GM21381 (cell line): Measurements from ENCODE around the gene ST3GAL3.

Experiments
- ATAC-seq: cut with Tn5 transposase; IDR thresholded peaks from one replicate; pipeline ENCODE4 v1.9.1; 2021; ENCODE audit warnings: mild to moderate bottlenecking, moderate library complexity; ENCODE audit not compliant: unreplicated experiment

ST3GAL3 gene, protein sequence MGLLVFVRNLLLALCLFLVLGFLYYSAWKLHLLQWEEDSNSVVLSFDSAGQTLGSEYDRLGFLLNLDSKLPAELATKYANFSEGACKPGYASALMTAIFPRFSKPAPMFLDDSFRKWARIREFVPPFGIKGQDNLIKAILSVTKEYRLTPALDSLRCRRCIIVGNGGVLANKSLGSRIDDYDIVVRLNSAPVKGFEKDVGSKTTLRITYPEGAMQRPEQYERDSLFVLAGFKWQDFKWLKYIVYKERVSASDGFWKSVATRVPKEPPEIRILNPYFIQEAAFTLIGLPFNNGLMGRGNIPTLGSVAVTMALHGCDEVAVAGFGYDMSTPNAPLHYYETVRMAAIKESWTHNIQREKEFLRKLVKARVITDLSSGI

DNA sequence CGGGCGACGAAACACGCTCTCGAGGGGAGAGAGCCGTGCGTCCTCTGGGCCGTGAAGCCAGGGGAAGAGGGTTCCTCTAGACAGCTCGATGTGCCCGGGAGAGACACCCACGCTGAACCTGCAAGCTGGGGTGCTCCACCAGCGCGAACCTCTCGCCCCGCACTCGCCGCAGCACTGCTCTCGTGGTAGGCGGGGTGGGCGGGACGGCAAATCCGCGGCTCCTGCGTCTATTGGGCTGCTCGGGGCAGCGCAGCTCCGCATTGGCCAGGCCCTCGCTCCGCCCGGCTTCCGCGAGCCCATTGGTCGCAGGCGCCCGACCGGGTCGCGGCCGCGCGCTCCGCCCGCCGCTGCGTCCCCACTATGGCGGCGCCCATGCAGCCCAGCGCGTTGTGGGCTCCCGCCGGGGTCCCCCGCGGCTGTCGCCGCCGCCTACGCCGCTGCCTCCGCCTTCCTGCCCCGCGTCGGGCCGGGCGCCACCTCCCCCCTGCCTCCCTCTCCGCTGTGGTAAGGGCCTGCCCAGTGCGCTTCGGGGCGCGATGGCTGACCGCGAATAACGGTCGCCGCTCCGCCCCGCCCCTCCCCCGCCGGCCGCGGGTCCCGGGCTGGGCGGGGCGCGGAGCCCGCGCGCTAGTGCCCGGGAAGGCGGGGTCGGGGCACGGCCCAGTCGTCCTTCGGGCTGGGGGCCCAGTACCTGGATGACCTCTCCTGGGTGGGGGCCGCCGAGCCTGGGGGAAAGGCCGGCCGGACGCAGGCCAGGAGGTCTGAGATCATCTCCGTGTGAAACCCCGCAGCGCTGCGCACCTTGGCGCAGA, at the start of gene ST3GAL3:
TSS of gene ST3GAL3 (plus strand) at position 347 of the 812 bp plus-strand sequence. CDS start 28,727 bp downstream, outside the sequence.
- peak; percentile 93 for ATAC-seq

DNA sequence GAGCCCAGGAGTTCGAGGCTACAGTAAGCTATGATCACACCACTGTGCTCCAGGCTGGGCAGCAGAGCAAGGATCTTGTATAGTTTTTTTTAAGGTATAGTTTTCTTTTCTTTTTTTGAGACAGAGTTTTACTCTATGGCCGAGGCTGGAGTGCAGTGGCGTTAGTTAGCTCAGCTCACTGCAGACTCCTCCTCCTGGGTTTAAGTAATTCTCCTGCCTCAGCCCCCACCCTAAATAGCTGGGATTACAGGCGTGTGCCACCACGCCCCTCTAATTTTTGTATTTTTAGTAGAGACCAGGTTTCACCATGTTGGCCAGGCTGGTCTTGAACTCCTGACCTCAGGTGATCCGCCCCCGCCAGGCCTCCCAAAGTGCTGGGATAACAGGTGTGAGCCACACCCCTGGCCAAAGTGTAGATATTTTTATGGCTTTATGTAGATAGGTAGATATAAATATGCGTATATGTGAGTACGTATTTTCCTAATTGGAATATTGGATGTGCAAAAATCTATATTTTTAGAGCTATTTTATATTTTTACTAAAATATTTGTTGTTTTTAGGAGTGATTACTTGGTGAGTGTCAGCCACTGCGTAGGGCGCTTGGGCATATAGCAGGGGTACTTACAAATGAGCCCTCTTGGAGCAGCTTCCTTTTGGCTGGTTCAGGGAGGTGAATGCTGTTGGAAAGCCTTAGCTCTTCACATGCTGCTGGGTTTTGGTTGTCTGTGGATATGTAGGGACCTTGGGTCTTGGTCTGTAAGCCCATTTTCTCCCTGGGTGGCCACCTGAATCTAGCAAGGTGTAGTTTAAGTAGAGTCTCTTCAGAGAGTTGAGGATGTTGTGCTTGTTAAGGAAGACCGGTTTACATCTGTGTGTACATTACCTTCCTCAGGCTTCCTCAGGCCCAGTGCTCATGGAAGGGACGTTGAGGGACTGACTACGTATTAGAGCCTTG, 47.8 kb upstream of the ST3GAL3 start:
- ATAC-seq = no peak

DNA sequence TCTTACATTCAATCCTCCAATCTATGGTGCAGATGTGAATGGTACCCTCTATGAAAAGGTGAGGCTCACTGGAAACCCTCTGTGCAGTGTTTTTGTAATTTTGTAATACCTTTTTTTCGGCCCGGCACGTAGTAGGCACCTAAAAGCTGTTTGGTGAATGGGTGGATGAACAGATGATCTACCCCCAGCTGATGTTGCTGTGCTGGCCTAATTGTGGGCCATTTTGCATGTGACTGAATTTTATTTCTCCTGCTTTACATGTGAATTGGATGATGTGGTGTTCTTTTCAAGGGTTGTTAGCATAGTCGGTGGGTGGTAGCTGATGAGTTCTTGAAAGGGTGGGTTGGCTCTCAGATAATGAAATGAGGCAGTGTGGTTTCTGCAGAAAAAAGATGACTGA, 47.0 kb upstream of the ST3GAL3 start:
- no peak for ATAC-seq

DNA sequence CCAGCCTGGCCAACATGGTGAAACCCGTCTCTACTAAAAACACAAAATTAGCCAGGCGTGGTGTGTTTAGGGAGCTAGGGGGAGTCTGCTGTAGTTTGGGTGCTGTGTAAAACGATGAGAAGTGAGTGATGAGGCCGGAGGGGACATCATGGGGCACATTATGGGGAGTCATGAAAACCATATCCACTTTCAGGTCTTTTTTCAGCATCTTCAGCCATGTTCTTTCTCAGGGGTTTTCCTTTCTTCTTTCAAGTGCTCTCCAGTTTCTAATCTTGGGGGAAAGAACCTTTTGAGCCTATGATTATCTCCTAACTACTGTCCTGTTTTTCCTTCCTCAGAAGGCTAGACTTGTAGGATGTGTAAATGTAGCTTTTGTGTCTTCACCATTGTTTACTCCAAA, 43.0 kb upstream of the ST3GAL3 start:
- ATAC-seq = no peak

DNA sequence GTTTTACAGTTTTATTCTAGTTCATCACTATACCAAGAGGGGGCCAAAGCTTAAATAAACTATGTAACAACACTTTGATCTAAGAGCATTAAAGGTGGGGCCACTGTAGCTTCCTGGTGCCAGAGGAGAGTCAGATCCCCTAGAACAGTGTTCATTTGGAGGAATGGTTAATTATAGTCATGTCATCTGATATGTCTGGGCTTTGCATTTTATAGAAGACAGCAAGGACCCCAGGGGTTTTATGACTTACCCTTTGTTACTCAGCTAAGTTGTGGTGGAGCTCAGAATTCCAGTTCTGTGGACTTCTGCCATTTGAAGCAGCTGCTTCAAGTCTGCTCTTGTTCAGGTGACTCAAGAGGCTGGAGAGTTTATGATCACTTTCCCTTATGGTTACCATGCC, 40.7 kb upstream of the ST3GAL3 start:
- ATAC-seq = no peak

DNA sequence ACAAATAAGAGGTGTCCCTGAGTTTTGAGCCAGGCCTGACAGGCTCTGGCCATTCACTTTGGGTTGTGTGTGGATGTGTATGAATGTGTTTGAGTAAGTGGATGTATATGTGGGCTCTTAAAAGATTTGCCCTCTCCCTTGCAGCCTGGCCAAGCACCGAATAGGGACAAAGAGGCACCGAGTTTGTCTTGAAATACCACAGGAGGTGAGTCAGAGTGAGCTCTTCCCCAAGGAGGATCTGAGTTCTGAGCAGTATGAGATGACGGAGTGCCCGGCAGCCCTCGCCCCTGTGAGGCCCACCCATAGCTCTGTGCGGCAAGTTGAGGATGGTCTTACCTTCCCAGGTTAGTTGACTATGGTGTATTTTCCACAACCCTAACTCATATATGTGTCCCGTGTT, 38.4 kb upstream of the ST3GAL3 start:
- ATAC-seq = no peak

DNA sequence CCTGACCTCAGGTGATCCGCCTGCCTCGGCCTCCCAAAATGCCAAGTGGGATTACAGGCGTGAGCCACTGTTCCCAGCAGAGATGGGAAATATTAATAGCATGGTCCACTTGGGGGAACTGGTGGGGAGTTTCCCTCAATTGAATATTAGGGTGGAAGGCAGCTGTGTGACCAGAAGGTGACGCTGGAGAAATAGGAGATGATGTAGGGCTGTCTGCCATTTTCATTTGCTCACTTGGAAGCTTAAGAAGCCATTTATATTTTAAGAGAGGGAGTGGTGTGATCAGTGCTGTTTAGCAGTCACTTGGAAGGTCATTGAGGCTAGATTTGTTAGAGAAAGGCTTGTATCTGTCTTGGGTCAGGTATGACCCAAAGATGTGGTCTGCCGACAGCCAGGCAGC, 37.5 kb upstream of the ST3GAL3 start:
- no peak for ATAC-seq

DNA sequence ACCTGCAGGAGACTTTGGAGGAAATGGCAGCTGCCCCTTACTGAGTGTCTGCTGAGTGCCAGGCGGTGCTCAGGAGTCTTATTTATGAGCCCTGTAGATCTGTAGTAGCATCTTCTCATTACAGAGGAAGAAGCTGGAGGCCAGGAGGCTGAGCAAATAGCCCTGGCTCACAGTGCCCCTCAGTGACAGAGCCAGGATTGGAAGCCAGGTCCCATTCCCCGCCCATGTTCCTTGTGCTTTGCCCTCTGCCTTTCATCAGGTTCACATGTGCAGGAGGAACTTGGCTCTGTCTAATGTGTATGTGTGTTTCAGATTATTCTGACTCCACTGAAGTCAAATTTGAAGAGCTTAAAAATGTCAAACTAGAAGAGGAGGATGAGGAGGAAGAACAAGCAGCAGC, 36.1 kb upstream of the ST3GAL3 start:
- ATAC-seq = no peak

DNA sequence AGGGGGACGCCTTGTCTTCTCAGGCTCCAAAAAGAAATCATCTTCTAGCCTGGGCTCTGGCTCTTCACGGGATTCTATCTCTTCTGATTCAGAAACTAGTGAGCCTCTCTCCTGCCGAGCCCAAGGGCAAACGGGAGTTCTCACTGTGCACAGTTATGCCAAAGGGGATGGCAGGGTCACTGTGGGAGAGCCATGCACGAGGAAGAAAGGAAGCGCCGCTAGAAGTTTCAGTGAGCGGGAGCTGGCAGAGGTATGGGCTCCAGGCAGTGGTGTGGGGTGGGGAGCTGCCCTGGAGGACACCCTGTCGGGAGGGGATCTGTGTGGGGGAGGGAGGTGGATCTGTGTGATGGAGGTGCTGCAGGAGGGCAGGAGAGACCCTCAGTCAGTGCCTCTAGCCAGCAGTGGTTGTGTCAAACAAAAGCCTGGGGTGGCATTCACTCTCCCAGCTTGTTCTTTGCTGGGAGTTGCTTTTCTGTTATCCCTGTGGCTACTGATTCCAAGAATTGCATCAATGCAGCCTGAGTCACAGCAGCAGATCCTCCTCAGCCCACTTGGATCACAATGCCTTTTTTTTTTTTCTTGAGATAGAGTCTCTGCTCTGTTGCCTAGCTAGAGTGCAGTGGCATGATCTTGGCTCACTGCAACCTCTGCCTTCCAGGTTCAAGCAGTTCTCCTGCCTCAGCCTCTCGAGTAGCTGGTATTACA, 35.6 kb upstream of the ST3GAL3 start:
- ATAC-seq = no peak

DNA sequence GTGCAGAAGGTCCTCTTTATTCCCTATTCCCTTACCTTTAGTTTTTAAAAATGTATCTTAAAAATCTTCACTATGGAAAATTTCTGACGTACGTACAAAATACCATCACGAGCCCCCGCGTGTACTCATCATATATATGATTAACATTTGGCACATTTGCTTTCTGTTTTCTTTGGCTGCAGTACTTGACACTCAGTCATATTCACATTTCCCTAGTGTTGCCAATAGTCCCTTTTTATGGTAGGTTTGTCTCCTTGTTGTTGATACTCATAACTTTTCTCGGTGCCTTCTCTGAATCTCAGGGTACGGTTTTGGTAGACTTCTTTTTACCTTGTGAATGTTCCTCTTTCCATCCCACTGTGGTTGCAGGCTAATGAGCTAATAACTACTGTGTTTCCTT, 34.1 kb upstream of the ST3GAL3 start:
- no peak for ATAC-seq

DNA sequence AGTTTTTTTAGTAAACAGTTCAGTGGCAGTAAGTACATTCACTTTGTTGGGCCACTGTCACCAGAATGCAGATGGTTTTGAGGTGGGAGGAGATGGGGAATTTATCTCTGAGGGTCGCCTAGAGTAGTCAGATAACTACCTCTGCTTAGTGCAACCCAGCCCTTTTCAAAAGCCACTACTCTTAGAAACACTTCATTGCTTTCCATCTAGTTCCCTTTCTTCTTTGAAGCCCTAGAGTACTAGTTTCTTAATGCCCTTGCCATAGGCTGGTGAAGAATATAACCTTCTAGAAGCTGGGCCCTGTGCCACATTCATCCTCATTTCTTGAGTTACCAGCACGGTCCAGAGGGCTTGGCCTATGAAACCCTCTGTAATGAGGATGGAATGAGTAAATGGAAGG, 28.4 kb upstream of the ST3GAL3 start:
- ATAC-seq = no peak

DNA sequence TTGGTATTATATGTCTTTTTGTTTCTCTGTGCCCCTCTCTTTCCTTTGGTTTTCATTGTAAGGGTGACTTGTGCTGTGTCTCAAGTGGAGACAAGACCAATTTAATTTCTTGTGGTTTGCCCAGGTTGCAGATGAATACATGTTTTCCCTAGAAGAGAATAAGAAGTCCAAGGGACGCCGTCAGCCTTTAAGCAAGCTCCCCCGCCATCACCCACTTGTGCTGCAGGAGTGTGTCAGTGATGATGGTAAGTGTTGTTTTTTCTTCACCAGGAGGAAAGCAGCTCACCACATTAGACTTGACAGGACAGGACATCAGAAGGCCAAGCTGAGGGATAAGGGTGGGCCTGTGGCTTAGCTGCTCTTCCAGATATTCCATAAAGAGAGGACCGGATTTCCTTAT, 23.8 kb upstream of the ST3GAL3 start:
- ATAC-seq = no peak

DNA sequence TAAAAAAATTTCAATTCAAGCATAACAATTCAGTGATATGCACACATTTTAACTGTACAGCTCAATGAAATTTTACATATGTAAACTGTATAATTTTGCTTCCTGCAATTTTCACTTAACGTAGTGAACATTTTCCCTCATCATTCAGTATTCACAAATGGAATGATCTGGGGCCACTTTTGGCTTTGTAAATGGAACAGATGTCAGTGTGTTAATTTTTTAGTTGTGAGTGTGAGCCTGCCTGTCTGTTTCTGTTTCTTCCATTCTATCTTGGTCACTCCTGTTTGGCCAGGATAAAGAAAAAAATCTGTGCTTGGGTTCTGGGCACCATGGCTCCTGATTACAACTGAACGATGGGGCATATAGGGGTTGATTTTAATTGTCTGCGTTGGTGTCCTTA, 20.5 kb upstream of the ST3GAL3 start:
- ATAC-seq = no peak

DNA sequence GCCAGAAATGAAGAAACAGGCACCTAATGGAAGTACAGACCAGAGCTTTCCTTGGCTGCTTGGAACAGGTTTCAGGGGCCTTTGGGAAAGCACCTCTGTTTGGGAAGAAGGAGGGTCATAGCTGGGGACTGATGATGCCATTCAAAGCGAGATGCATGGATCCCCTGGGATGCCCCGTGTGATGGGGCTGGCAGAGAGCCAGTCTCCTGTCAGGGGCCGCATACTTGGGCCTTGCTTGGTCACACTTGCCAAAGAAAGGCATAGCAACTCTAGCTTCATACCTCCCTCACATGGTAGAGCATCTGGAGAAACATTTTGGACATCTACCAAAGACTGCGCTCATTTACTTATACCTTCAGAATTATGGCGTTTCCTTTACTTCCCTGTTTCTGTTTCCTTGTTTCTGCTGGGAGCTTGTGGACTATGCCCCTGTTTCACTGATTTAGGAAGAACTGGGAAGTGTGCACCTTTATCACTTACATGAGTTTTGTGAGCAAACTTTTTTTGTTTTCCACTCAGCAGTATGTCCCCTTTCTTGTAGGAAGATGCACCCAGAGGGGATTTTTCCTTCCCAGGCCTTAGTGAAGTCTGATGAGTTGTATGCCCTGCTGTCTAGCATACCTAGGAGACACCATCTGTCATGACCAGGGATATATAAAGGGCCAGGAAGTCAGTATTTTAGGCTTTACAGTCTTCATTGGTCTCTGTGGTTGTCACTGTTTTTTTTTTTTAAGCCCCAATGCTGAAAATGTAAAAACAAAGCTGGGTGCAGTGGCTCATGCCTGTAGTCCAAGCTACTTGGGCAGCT, 19.8 kb upstream of the ST3GAL3 start:
- ATAC-seq = no peak

DNA sequence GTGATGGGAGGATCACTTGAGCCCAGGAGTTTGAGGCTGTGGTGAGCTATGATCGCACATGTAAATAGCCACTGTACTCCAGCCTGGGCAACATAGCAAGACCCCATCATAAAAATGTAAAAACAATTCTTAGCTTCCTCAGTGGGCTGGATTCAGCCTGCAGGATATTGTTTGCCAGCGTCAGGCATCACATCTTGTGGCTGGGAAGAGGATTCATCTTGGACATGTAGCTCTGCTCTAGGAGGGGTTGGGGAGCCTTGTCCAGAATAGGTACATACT, 19.3 kb upstream of the ST3GAL3 start:
- ATAC-seq = no peak

DNA sequence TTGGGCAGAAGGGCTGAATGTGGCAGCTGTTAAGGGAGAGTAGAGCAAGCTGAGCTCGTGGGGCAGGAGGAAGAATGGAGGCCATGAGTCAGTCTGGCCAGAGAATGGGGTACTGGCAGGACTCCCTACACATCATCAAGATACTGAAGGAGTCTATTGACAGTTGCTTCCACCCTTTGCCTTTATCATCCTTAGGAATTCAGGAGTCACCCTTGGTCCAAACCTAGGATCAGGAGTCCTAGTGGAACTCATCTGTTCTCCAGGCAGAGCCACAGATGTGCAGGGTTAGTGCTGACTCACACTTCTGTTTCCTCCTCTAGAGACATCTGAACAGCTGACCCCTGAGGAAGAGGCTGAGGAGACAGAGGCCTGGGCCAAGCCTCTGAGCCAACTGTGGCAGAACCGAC, 18.7 kb upstream of the ST3GAL3 start:
- ATAC-seq = no peak

DNA sequence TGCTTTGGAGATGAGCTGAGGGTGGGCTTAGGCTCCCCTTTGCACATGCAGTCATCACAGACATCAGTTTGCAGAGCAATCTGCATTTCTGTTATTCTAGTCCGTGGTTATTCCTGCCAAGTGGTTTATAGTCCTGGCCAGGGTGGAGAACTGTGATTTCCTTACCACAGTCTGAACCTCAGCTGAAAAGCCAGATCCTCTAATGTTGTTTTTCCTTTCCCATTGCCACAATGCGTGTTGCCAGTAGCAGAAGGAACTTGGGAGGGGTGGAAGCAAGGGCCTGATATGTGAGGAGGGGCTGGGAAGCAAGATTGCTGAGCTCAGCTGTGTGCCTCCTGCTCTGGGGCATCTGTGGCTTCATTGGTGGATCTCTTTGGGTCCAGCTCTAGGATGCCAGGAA, 18.0 kb upstream of the ST3GAL3 start:
- ATAC-seq = no peak

DNA sequence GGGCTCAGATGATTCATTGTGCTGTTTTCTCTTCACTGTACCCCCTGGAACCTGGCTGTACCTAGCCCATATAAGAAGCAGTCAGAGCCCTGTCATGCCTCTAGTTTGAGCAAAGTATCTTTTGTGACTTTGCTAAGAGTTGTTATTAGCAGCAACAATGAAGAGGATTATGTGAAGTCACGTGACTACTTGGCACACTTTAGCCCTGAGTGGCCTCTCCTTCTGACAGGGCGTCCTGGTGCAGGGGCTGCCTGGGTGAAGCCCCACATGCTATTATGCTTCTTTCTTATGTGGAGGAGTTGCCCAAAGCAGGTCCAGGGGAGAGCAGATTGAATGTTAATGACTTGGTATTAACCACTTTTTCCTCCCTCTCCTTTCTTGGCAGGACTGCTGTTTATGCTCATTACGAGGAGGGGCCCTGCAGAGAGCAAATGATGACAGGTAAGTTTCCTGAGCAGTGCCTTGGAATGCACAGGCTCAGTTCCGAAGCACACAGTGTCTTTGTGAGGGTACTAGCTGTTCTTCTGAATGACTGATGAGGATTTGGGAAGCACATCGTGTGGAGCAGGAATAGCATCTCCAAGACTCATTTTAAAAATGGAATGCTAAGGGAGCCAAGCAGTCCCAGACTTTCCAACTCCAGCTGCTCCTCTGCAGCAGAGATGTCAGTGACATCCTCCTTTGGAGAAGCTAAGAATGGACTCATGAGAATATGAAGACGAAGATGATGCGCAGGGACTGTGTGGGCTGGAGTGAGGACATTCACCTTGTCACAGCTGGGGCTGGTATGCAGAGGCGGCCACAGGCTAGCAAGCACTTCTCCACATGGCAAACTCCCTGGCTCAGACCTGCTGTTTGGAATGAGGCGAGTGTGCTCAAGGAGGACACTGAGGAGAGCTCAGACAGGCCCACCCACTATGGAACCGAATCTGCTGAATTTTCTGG, 15.2 kb upstream of the ST3GAL3 start:
- no peak for ATAC-seq

DNA sequence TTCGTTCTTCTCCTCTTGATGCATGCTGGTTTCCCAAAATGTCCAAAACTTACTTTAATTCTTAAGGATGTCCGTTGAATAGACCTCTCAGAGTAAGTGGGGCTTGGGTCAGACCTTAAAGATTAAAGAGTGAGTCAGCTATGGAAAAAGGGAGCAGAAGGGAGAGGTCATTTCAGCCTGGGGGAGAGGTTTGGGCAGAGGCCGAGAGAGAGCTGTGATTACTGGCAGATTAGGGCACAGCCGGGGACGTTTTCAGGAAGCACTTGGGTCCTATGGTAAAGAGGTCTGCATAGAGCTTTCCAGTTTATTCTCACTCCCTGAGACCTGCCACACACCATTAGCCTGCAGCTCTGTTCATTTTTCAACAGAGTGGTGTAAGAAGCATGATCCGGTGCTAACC, 14.0 kb upstream of the ST3GAL3 start:
- ATAC-seq = no peak
